Measurements from ENCODE around the gene ATP11B.
A peak's percentile ranks its signal among the peaks of the same experiment; 100 is the strongest.

The ATP11B gene

DNA sequence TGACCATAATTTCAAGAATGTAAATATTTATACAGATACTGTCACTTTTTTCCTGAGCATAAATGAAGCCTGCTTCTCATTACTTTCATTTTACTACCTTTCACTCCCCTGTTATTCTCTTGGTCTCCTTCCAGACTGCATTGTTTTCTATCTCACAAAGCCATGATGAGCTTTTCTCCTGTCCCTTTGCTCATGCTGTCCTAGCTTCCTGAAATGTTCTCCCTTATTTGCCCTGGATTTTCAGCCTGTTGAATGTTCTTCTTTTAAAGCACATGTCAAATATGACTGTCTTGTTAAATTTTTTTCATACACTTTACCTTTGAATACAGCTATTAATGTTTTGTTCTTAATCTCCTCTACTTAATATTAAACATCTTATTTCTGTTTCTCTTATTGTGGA lies 31.7 kb downstream of the ATP11B start:
- Histone ChIP-seq H3K9ac (ENCODE audit: insufficient read length) (no peak overlapping the region), H3K4me3 (no peak overlapping the region), H3K27ac (no peak overlapping the region), H3K36me3 (ENCODE audit: insufficient read depth, low read length) (peaks cover 30% of the 10 kb centered on the region), H3K9me3 (ENCODE audit: low read depth, low read length) (no peaks in the 10 kb centered on the region)
- no peak for DNase-seq (ENCODE audit: low read depth, low spot score)
- TF ChIP-seq FOXP2 (optimal IDR thresholded peaks at IDR 0.05; ENCODE audit: control extremely low read depth, extremely low read length, insufficient read depth) (no peak), POLR2AphosphoS5 (IDR thresholded peaks at IDR 0.05; ENCODE audit: borderline replicate concordance, low read depth, low read length) (no peak), EZH2 (IDR thresholded peaks at IDR 0.05) (no peak)

DNA sequence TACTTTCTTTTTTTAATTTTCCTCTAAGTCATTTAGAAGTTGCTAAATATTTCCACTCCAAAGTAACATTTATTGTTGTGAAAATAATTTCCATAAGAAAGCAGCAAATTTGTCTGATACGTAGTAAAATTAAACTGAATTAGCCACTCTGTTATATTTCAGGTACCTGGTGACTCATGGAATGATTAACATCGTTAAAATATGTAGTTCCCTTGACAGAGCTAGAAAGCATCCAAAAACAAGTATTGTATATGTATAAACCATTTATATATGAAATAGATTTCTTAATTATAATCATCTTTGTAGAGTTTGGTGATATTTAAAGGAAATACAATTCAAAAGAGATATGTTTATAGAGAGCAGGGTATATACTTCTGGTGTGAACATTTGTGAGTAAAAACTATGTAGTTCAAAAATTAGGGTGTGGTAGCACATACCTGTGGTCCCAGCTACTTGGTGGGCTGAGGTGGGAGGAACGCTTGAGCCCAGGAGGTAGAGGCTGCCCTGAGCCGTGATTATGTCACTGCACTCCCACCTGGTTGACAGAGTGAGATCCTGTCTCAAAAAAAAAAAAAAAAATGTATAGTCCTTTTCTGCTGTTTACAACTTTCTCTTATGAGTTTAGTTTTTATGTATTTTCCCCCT lies 36.6 kb downstream of the ATP11B start:
- Histone ChIP-seq H3K4me3 (no peak overlapping the region), H3K27ac (no peak overlapping the region), H3K36me3 (ENCODE audit: insufficient read depth, low read length) (peaks cover 44% of the 10 kb centered on the region), H3K9ac (ENCODE audit: insufficient read length) (no peak overlapping the region), H3K9me3 (ENCODE audit: low read depth, low read length) (no peaks in the 10 kb centered on the region)
- no peak for DNase-seq (ENCODE audit: low read depth, low spot score)
- TF ChIP-seq POLR2AphosphoS5 (IDR thresholded peaks at IDR 0.05; ENCODE audit: borderline replicate concordance, low read depth, low read length) (no peak), EZH2 (IDR thresholded peaks at IDR 0.05) (no peak), FOXP2 (optimal IDR thresholded peaks at IDR 0.05; ENCODE audit: control extremely low read depth, extremely low read length, insufficient read depth) (no peak)

DNA sequence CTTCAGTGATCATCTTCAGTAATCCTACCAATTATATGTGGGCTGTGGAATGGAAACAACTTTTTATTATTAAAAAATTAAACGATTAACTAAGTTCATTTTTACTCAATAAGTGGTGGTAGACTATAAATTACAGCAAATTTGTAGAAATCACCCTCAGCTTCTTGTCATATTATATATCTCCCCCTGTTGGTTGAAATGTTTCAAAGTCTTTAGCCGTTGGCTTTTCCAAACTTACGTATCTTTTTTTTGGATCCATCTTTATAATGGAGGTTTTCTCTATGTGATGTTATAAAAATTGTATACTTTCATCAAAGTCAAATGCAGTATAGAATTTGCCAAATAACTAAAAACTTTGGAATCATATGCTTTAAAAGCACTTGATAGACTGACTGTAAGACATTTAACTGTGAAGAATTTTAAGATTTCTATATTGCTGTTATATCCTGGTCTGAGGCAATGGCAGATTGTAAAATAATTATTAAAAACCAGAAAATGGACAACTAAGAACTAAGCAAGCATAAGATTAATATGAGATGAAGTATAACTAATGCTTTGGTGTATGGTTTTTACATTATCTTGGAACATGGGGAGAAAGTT lies 44.7 kb downstream of the ATP11B start:
- Histone ChIP-seq H3K36me3 (ENCODE audit: insufficient read depth, low read length) (peaks cover 36% of the 10 kb centered on the region), H3K27ac (no peak overlapping the region), H3K9me3 (ENCODE audit: low read depth, low read length) (no peaks in the 10 kb centered on the region), H3K4me3 (no peak overlapping the region), H3K9ac (ENCODE audit: insufficient read length) (no peak overlapping the region)
- TF ChIP-seq POLR2AphosphoS5 (IDR thresholded peaks at IDR 0.05; ENCODE audit: borderline replicate concordance, low read depth, low read length), result no peak
- no peak for TF ChIP-seq EZH2 (IDR thresholded peaks at IDR 0.05)
- TF ChIP-seq FOXP2 (optimal IDR thresholded peaks at IDR 0.05; ENCODE audit: control extremely low read depth, extremely low read length, insufficient read depth), result no peak
- DNase-seq (ENCODE audit: low read depth, low spot score), result peak; percentile 16

DNA sequence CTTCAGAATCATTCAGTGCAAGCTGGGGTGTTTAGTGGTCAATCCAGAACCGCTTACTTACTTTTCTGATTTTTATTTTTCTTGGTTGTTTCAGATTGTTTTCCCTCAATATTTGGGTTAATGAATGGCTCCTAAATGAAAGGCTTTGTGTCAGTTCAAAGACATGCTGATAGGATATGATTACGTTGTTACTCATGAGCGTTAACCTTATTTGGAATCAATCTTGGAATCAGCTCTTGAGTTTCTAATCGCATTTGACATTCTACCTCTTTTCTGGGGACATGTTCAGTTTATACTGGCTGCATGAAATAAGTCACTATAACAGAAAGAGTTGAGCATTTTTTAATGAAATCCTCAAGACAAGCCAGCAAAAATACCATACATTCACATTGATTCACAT lies 50.2 kb downstream of the ATP11B start:
- DNase-seq (ENCODE audit: low read depth, low spot score), result no peak
- H3K9me3 ChIP-seq (ENCODE audit: low read depth, low read length), result no peaks in the 10 kb centered on the region; the same call in 1 of the 2 replicates
- H3K4me3 ChIP-seq, result no peak overlapping the region
- no peak overlapping the region for H3K9ac ChIP-seq (ENCODE audit: insufficient read length)
- no peak for TF ChIP-seq EZH2 (IDR thresholded peaks at IDR 0.05)
- TF ChIP-seq POLR2AphosphoS5 (IDR thresholded peaks at IDR 0.05; ENCODE audit: borderline replicate concordance, low read depth, low read length), result no peak
- TF ChIP-seq FOXP2 (optimal IDR thresholded peaks at IDR 0.05; ENCODE audit: control extremely low read depth, extremely low read length, insufficient read depth), result no peak
- H3K36me3 ChIP-seq (ENCODE audit: insufficient read depth, low read length), result peaks cover 39% of the 10 kb centered on the region
- H3K27ac ChIP-seq, result 0 out of 2 replicates have a peak overlapping the region, but pooled peaks have one; percentile 14

DNA sequence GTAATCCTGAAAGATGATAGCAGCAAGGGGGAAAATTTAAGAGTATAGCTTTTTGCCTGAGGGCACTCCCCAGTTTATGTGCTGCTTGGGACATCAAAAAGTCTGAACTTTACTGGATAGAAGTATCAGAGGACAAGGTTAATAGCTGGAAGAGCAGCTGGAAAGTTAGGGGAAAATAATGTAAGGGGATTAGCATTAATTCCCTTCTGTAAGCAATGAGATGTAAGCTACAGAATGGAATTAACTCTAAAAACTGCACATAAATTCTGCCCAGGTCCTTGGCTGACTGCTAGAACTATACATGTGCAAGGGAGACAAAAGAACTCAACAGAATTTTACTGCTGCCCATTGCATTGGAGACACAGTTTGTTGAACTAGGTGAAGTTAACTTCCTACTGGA lies 55.6 kb downstream of the ATP11B start:
- Histone ChIP-seq H3K27ac (peak overlapping the region; percentile 32; the same call in 1 of the 2 replicates), H3K36me3 (ENCODE audit: insufficient read depth, low read length) (peaks cover 77% of the 10 kb centered on the region), H3K9ac (ENCODE audit: insufficient read length) (no peak overlapping the region), H3K4me3 (no peak overlapping the region), H3K9me3 (ENCODE audit: low read depth, low read length) (no peaks in the 10 kb centered on the region; the same call in 1 of the 2 replicates)
- peak; percentile 12 for DNase-seq (ENCODE audit: low read depth, low spot score)
- TF ChIP-seq POLR2AphosphoS5 (IDR thresholded peaks at IDR 0.05; ENCODE audit: borderline replicate concordance, low read depth, low read length) (no peak), EZH2 (IDR thresholded peaks at IDR 0.05) (no peak), FOXP2 (optimal IDR thresholded peaks at IDR 0.05; ENCODE audit: control extremely low read depth, extremely low read length, insufficient read depth) (no peak)

DNA sequence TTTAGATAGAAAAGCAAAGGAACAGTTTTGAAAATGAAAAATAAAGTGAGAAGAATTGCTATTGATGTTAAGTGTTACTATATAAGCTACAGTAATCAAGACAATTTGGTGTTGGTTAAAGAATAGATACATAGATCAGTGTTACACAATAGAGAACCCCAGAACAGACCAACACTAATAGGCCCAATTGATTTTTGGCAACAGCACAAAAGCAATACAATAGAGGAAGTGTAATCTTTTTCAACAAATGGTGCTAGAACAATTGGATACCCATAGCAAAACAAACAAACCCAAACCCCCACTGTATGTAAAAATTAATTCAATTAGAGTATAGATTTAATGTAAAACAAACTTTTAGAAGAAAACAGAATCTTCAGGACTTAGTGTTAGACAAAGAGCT lies 61.8 kb downstream of the ATP11B start:
- TF ChIP-seq FOXP2 (optimal IDR thresholded peaks at IDR 0.05; ENCODE audit: control extremely low read depth, extremely low read length, insufficient read depth) (no peak), EZH2 (IDR thresholded peaks at IDR 0.05) (no peak), POLR2AphosphoS5 (IDR thresholded peaks at IDR 0.05; ENCODE audit: borderline replicate concordance, low read depth, low read length) (no peak)
- no peaks in the 10 kb centered on the region for H3K9me3 ChIP-seq (ENCODE audit: low read depth, low read length)
- peak overlapping the region; percentile 26; the same call in 1 of the 2 replicates for H3K27ac ChIP-seq
- peaks cover 61% of the 10 kb centered on the region for H3K36me3 ChIP-seq (ENCODE audit: insufficient read depth, low read length)
- H3K4me3 ChIP-seq, result no peak overlapping the region
- no peak overlapping the region for H3K9ac ChIP-seq (ENCODE audit: insufficient read length)
- no peak for DNase-seq (ENCODE audit: low read depth, low spot score)

DNA sequence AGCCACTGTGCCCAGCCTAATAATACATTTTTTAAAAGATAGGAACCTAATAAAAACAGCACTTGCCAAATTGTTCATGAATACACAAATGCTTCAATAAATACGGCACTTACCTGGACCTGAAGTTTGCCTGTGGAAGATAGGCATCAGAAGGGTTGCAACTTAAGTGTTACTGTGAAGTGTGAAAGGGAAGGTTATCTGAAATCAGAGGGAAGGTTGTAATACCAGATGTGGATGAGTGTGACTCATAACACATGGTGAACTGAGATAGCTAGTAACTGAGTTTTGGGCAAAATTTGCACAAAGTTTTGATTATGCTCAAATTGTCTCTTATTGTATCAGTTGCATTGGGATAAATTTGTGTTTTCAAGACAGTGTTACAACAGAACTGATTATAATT lies 68.0 kb downstream of the ATP11B start:
- Histone ChIP-seq H3K36me3 (ENCODE audit: insufficient read depth, low read length) (peaks cover 48% of the 10 kb centered on the region), H3K27ac (no peak overlapping the region), H3K9ac (ENCODE audit: insufficient read length) (no peak overlapping the region), H3K4me3 (no peak overlapping the region), H3K9me3 (ENCODE audit: low read depth, low read length) (no peaks in the 10 kb centered on the region)
- no peak for DNase-seq (ENCODE audit: low read depth, low spot score)
- TF ChIP-seq FOXP2 (optimal IDR thresholded peaks at IDR 0.05; ENCODE audit: control extremely low read depth, extremely low read length, insufficient read depth) (no peak), POLR2AphosphoS5 (IDR thresholded peaks at IDR 0.05; ENCODE audit: borderline replicate concordance, low read depth, low read length) (no peak), EZH2 (IDR thresholded peaks at IDR 0.05) (no peak)

DNA sequence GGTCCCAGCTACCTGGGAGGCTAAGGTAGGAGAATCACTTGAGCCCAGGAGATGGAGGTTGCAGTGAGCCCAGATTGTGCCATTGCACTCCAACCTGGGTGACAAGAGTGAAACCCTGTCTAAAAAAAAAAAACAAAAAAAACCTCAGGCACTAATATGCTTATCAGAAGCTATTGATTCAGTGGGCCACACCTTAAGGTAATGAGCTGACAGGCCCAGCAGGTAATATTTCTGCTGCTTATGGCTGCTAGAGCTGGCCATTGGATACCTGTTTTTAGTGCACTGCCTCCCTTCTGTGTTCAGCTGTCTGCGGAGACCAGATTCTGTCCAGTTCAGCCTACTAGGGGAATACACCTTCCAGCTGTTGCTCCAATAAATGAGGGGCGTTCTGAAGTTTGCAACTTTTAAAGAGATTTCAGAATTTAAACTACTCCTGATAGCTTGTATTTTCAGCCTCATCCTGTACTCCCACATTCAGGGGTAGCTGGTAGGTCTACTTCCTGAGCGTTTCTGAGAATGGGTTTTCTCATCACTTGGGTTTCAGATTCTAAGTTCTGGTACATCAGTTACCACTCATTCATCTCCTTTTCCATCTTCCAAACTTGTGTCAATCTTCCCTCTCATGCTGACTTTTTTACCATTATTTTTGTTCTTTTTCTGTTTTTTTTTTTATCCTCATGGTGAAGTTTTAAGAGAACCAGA lies 69.0 kb downstream of the ATP11B start:
- H3K4me3 ChIP-seq, result no peak overlapping the region
- TF ChIP-seq POLR2AphosphoS5 (IDR thresholded peaks at IDR 0.05; ENCODE audit: borderline replicate concordance, low read depth, low read length), result no peak
- TF ChIP-seq EZH2 (IDR thresholded peaks at IDR 0.05), result no peak
- no peak for TF ChIP-seq FOXP2 (optimal IDR thresholded peaks at IDR 0.05; ENCODE audit: control extremely low read depth, extremely low read length, insufficient read depth)
- DNase-seq (ENCODE audit: low read depth, low spot score), result no peak
- H3K36me3 ChIP-seq (ENCODE audit: insufficient read depth, low read length), result peaks cover 48% of the 10 kb centered on the region
- H3K9ac ChIP-seq (ENCODE audit: insufficient read length), result no peak overlapping the region
- H3K9me3 ChIP-seq (ENCODE audit: low read depth, low read length), result no peaks in the 10 kb centered on the region
- H3K27ac ChIP-seq, result no peak overlapping the region
